ENCODE data around the gene TSPO2.

The TSPO2 gene

DNA sequence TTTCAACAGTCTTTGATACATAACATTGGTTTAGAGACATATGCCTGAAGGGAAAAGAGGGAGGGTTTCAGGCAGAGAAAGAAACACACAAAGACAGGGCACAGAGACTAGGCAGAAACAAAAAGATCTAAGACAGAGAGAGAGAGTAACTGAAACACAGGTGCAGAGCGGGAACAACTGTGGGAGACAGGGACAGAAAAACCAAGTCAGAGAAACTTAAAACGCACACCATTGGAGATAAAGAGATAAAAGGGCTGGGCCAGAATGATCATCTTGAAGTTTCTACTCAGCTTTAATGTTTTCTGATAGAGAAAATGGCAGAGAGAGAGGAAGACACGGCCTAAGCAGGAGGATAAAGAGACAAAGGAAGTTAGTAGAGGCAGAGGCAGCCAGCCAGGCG, 15.0 kb upstream of the TSPO2 start:
- in situ Hi-C loops (cut with HindIII; ENCODE audit: low sequenced_read_pairs): no loop called here

DNA sequence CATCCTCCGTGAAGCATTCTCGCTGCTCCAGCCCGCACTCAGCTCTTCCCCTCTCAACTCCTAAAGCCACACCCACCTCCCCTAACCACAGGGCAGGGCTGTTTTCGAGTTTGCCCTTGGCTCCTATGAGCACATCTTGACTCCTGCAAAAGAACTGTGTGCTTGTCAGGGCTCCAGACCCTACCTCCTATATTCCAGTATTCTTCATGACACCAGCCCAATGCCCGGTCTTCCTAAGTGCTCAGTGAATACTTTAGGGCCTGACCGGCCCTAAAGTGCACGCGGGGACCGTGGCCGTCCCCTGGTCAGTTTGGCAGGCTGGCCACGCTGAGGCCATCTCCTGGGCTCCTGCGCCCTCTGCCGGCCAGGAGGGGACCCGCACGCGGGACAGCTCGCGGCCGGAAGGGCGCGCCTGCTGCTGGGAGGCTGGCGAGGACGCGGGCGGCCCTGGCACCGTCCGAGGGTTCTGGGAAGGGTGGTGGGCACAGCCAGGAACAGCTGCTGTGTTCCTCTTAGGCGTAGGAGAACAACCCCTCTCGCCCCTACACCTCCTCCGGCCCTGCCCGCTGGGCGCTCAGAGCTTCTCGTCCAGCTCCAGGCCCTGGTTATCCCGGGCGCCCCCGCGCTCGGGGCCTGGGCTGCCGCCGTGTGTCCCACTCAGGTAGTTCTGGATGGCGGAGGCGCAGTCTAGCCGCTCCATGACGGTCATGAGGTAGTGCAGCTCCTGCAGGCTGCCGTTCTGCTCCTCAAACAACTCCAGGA, 14.3 kb upstream of the TSPO2 start:
- in situ Hi-C loops (cut with HindIII; ENCODE audit: low sequenced_read_pairs): no loop called here

DNA sequence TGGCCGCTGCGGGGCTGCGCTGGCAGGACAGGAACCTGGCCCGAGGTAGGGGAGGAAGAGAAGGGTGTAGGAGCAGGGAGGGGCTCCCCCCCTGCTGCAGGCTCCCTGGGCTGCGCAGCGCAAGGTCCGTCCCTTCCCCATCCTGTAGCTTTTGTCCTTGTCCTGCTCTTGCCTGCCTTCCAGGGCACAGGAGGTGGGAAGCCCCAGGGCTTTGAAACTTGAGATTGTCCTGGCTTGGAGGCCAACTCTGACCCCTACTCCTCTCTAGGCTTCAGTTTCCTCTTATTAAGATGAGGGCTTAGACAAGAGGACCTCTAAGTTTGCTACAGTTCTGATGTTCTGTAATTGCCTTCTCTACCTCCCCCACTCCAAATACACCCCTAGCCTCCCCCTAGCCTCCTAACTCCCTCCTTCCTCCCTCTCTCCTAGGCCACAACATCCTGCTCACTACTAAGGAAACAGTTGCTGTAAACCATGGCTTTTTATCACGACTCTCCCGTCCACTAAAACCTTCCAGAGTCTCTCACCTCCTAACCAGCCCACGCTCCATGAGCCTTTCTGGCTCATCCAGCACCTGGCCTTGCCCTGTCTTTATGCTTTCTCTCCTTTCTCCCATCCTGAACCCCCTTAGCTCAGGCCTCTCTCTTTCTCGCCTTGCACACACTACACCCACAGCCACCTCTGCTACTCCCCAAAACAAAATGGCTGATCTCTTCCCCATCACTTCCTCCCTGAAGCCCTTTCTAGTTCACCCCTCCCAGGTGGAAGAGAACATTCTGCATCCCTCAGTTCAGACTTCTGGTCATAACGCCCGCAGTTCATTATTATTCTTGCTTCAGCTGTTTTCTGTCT, 13.5 kb upstream of the TSPO2 start:
- in situ Hi-C loops (cut with HindIII; ENCODE audit: low sequenced_read_pairs): no loop called here

DNA sequence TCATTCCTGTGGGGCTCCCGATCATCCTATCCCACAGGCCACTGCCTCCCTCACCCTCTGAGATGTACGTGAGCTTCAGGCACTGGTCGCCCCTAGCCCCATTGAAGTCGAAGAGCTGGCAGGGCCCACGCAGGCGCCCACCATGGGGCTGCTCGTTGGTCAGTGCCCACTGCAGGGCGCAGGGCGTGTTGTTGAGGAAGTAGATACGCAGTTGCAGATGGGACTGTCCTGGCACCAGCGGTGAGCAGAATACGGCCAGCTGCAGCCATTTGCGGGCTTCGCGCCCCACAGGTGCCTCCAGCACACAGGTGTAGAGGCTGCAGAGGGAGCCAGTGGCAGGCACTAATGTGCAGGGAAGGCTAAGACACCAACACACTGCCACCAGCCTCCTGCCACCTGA, 9.4 kb upstream of the TSPO2 start:
- in situ Hi-C loops (cut with HindIII; ENCODE audit: low sequenced_read_pairs): no loop called here

DNA sequence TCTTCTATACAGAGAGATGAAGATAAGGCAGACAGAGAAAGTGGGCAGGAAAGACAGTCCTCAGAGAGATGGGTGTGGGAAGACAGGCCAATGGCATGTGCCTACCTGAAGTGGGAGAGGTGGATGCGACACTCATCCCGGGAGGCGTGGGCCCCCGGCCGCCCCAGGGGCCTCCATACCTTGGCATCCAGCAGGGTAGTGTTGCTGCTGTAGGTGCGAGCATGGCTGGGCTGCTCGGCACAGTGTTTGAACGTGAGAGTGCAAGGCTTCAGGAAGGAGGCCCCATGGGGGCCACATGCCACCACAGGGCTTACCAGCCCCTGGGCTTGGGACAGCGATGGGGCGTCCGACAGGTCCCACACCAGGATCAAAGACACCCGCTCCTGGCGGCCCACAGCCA, 8.5 kb upstream of the TSPO2 start:
- in situ Hi-C loops (cut with HindIII; ENCODE audit: low sequenced_read_pairs): no loop called here

DNA sequence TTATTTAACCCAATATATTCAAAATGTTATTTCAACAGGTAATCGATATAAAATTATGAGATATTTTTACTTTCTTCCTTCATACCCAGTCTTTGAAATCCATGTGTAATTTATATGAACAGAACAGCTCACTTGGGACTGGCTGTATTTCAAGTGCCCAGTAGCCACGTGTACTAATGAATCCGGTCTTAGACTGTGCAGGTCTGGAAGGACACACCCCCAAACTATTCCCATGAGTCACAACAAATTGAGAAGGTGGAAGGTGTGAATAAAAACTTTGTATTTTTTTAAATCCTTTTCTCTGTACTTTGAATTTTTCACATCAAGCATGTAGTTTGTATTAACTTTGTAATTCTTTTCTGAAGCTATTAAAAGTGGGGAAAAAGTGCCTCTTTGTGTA, 6.1 kb upstream of the TSPO2 start:
- in situ Hi-C loops (cut with HindIII; ENCODE audit: low sequenced_read_pairs): no loop called here

DNA sequence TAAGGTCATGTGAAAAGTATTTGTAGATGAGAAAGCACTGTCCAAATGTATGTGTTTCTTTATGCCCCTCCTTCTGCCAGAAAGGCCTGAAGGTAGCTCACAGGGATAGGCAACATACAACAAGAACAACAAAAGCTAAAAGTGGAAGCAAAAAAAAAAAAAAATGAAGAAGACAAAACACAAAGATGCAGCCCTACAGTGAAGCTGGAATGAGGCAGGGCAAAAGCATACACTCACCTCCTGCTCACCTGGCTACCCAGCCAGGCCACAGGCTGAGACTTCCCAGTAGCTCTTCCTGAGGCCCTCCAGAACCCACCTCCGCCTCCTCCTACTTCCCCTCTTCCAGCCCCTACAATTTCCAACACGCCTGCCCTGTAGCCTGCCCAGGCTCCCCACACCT, 5.7 kb upstream of the TSPO2 start:
- in situ Hi-C loops (cut with HindIII; ENCODE audit: low sequenced_read_pairs): no loop called here

DNA sequence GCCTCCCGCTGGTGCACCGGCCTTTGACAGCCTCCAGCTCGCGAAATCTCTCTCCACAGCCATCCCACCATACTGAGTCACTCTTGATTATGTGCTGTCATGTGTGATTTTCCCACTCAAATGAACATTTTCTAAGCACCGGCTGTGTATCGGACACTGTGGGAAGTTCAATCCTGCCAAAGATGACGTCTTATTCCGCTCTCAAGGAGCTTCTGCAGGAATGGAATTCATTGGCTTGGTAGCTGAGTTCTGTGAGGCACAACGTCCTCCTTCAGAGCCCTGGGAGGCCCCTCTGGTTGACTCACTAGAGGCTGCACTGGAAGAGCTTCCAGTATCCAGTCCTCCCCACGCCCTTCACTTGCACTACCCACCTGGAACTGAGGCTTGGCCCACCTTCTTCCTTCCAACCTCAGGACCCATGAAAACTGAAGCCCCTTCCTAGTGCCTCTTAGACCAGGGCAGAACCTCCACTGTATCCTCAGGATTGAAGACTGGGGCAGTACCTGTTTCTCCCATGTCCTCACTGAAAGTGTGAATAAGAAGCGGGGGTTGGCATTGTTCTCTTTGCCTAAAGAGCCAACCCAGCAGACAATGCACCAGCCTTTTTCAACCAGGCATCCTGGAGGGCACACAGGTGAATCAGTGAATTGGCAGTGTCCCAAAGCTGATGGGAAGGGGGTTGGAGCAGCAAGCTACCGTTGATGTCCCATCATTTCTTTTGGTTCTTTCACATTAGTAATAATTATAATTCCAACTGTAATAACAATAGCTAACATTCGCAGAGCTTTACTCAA, 5.0 kb upstream of the TSPO2 start:
- in situ Hi-C loops (cut with HindIII; ENCODE audit: low sequenced_read_pairs): no loop called here

DNA sequence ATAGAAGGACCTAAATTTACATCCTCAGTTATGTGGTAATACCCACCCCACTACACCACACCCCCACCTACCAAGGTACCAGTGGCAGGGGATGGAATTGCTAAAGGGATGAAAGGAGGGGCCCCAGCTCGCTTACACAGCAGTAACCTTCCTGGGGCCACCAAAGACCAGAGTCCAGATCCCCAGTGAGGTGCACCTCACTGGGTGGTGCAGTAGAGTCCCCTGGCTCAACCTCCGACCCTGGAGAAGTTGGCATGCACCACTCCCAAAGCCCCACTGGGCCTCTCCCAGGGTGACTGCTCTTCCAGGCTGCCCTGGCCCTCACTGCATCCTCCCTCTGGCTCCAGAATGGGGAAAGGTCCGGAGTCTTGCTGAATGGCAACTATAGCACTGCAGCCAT, 4.1 kb upstream of the TSPO2 start:
- in situ Hi-C loops (cut with HindIII; ENCODE audit: low sequenced_read_pairs): no loop called here

DNA sequence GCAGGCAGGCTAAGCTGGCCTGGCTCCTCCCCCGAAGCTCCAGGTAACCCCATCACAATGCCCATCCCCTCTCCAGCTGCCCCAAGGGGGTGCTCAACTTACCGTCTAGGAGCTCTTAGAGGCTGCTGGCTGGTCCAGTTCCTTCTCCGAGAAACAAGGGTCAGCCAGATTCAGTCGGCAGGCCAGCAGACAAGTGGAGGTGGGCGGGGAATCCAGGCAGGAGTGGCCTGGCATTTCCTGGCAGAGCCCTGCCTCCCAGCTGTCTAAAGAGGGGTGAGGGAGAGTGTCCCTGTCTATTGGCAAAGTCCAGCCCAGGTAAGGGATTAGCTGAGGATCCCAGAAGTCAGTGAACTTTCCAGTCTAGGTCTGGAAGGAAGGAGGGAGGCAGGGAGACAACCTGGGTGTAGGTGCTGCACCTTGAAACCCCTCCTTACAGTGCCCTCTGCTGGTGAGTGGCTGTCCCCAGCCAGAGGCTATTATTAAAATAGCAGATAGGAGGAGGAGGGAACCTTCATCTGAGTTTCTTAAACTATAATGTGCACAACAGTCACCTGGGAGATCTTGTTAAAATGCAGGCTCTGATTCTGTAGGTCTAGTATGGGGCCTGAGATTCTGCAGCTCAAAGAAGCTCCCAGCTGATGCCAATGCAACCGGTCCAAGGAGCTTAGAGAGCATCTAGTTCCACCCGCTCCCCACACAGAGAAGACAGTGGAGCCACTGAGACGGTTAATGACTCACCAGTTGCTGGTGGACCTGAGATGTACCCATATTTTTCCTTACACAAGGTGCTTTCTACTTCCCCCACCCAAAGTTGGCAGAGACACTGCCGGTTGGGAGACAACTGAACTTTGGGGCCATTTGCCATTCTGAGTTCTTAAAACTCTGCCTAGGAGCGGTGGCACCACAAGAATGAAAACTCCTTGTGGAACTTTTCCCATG, 2.9 kb upstream of the TSPO2 start, which contains the start of gene UNC5CL:
UNC5CL (minus strand) TSS at position 162 of the 939 bp plus-strand sequence. CDS start 4,147 bp downstream, outside the sequence.
- in situ Hi-C loops (cut with HindIII; ENCODE audit: low sequenced_read_pairs): no loop called here

DNA sequence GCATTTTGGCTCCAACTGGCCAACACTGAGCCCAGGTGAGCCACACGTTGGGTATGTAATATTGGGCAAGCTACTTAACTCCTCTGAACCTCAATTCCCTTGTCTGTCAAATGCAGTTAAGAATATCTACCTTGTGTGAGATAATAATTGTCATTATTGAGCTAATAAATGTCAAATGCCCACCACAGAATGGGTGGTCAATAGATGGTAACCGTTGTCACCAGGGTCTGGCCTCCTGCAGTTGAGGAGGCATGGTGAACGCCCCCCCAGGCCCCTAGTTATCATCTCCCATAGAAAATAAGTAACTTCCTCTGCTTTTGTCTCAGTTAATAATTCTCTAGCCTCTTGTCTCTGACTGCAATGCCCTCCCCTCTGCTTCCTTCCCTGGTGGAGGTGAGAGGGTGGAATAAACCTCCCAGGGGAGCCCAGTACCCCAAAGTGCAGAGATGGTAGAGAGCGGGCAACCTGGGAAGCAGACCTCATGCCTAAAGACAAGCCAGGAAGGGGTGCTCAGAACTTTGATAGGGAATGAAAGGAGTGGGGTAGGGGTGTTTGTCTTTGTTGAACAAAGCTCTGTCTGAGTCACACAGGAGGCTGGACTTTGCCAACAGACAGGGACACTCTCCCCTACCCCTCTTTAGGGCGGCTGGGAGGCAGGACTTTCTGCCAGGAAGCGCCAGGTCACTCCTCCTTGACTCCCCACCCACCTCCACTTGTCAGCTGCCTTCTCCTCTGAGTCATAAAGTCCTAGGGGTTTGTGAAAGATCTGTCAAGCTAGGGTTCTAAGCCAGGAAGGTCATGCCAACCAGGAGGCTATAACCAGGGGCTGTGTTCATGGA, 1.9 kb upstream of the TSPO2 start:
- in situ Hi-C loops (cut with HindIII; ENCODE audit: low sequenced_read_pairs): no loop called here

DNA sequence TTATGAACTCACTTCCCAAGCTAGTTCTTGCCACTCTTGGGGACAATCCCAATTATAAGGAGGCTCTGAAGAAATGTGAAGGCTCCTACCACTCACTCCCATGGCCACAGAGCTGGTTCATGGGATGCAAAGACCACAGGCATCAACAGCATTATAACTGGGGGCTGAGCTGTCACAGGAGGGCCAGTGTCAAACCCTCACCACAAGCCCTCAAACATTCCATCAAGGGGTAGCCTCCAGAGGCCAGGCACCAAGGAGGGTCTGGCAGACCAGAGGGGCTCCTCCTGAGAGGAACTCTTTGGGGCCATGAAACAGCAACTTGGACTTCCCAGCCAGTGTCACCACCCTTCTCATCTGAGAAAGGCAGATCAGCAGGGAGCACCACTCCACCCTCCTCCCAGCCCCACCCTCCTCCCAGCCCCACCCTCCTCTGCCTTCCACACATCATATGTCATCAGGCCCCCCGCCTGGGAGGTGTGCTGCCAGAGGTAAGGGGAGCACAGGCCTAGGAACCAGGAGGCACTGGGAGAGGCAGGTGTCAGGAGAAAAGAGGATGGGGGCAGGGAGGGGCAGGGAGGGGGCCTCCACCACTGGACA, 1.2 kb upstream of the TSPO2 start:
- in situ Hi-C loops (cut with HindIII; ENCODE audit: low sequenced_read_pairs): no loop called here

DNA sequence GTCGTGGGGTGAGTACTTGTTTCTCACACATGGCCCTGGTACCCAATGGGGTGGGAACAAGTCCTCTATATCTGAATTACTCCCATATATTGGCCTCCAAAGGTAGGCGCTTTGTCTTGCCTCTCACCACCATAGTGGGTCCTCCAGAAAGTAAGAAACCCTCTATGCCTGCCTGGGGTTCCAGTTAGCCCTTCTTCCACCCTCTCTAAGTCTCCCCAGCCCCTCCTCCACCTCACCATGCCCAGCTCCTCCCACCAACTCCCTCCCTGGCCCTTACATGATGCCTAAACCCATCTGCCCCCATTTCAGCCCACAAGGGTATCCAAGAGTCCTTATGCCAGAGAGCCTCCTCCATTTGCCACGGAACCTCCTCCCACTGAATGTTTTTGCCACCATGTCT, 884 bp downstream of the TSPO2 start:
- in situ Hi-C loops (cut with HindIII; ENCODE audit: low sequenced_read_pairs): no loop called here

DNA sequence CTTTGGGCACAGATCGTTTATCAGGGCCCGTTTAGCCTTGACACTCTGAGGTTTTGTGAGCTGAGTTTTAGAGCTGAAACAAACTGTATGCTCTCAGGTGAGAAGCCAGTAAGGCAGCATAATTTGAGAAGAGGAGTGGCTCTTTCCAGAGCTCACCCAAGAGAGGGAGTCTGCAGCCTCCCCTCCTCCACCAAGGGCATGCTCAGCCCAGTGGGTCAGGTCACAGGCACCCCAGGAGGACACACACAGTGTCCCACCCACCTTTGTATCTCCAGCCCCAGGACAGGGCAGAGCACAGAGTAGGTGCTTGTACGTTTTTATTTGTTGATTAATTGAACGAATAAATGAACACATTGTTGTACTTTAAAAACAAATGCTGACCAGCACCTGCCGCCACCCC, 3.4 kb downstream of the TSPO2 start:
- in situ Hi-C loops (cut with HindIII; ENCODE audit: low sequenced_read_pairs): no loop called here

DNA sequence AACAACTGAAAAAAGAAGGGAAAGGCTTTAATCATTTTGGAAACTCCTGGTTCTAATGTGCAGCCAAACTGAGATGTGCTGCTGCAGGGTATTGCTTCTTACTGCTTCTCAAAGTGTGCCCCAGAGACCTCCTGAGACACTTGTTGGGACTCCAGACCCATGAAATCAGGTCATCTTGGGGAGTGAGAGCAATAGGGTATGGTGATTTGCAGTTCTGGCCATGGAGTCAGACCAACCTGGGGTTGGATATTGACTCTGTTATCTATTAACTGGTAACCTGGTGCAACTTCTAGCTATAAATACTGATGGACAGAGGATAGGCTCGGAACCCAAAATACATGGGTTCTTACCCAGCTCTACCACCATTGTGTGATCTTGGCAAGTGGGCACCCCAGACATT, 3.8 kb downstream of the TSPO2 start:
- in situ Hi-C loops (cut with HindIII; ENCODE audit: low sequenced_read_pairs): no loop called here

DNA sequence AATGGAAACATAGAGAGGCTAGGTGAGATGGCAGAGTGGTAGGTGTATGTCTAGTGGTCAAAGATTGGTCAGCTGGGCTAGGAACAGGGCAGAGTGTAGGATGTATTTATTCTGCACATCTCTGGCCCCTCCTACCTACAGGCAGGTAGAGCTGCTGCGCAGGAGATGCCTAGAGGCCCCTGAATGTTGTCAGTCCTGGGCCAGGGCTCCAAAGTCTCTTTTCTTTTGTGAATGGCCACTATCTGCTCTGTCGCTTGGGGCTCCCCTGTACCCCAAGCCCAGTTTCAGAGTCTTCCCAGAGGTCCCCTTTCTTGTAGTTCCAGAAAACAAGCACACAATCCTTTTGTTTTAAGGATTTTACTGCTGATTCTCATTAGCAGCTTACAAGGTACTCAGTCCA, 5.0 kb downstream of the TSPO2 start:
- in situ Hi-C loops (cut with HindIII; ENCODE audit: low sequenced_read_pairs): no loop called here

DNA sequence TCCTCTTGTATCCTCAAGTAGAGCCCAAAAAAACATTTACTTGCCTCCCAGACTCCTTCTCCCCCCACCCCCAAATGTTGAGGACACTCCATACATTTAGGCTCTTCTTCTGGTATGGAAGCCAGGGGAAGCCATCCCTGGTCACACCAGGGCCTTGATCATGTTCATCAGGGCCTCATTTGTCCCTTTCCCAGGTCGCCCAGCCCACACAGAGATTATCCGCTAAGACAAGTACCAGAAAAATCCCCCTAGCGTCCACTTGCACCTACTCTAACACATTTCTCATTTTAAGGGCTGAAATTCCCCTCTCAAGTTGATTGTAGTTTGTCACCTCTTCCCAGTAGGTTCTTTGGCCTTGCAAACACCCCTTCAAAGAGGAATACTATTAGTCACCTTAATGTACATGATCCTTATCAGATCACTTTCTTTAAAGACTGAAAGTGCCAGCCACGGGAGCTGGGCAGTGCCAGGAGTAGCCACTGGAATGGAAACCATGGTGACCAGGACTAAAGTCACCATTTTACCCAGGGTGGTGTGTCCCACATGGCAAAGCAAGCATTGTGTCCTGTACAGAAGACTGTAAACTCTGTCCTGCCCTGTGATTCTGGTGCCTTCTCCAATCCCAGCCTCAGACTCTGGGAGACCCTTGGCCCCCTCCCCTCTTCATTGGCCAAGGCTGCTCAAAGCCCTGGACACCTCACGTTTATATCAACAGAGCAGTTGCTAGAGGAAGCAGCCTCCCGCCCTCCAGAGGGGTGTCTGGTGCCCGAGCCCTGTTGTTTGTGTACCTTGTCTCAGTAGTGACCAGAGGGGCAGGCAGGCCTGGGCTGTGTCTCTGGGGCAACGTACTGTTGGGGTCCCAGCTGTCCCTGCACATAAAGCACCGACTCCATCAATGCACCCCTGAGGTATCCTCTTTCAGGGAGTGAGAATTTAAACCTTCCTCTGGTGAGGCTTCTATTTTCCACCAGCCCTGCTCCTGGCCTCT, 5.8 kb downstream of the TSPO2 start:
- in situ Hi-C loops (cut with HindIII; ENCODE audit: low sequenced_read_pairs): no loop called here

DNA sequence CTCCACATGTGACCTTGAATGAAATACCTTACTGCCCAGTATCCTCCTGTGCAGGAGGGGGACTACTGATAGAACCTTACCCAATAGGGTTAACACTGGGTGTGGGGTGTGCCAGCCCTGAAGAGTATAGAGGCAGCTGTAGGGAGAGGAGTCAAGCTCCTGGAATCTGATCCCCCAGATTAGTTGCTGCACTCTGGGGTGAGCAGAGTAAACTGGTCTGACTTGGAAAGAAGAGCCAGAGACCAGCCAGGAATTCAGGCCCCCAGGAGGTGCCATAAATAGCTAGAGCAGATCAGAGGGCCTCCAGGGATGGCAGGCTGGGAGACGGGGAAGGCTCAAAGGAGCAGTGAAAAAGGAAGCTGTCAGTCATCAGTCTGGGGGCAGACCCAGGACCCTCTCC, 7.3 kb downstream of the TSPO2 start:
- in situ Hi-C loops (cut with HindIII; ENCODE audit: low sequenced_read_pairs): no loop called here

Data from DLD1 (cell line).